22Rv1 (cell line): Measurements from ENCODE around the gene DRAXIN.

Source experiments
- H3K27ac ChIP-seq: fragments of 450-650 bp; 2 replicates; pipeline ENCODE4 v1.5.1; 2017
- CTCF ChIP-seq: fragments of 450-650 bp; IDR thresholded peaks from 2 replicates; pipeline ENCODE4 v1.5.1; 2017; ENCODE audit warnings: mild to moderate bottlenecking
- ZFX ChIP-seq: fragments of 450-650 bp; IDR thresholded peaks from 2 replicates; pipeline ENCODE4 v1.6.1; 2017; ENCODE audit warnings: antibody characterized with exemption, borderline replicate concordance

The DRAXIN gene

GRCh38 chr1:11764519-11764918, 73.0 kb downstream of the DRAXIN start:
- no peak for TF ChIP-seq ZFX
- no peak for TF ChIP-seq CTCF
- no peak overlapping the region for H3K27ac ChIP-seq

- TF ChIP-seq CTCF (no peak), ZFX (no peak)
- H3K27ac ChIP-seq = no peak overlapping the region
These were observed 74.3 kb downstream of the DRAXIN start for GRCh38 chr1:11765661-11766428.

GRCh38 chr1:11766429-11766776, 74.9 kb downstream of the DRAXIN start:
- TF ChIP-seq ZFX = no peak
- no peak for TF ChIP-seq CTCF

GRCh38 chr1:11767922-11768704, 76.6 kb downstream of the DRAXIN start:
- TF ChIP-seq CTCF (no peak), ZFX (no peak)
- no peak overlapping the region for H3K27ac ChIP-seq

More at GRCh38 chr1:11766429-11766776, 74.9 kb downstream of the DRAXIN start:
- H3K27ac ChIP-seq = no peak overlapping the region

- no peak overlapping the region for H3K27ac ChIP-seq
- no peak for TF ChIP-seq ZFX
- TF ChIP-seq CTCF = no peak
These were observed 77.3 kb downstream of the DRAXIN start for GRCh38 chr1:11768821-11769220.

- H3K27ac ChIP-seq = no peak overlapping the region
- TF ChIP-seq ZFX (no peak), CTCF (no peak)
These were observed 77.8 kb downstream of the DRAXIN start for GRCh38 chr1:11769274-11769673.

- H3K27ac ChIP-seq = no peak overlapping the region
- TF ChIP-seq CTCF (no peak), ZFX (no peak)
These were observed 78.5 kb downstream of the DRAXIN start for GRCh38 chr1:11770011-11770410.
